ENCODE results near the gene RAB27A.

DNA sequence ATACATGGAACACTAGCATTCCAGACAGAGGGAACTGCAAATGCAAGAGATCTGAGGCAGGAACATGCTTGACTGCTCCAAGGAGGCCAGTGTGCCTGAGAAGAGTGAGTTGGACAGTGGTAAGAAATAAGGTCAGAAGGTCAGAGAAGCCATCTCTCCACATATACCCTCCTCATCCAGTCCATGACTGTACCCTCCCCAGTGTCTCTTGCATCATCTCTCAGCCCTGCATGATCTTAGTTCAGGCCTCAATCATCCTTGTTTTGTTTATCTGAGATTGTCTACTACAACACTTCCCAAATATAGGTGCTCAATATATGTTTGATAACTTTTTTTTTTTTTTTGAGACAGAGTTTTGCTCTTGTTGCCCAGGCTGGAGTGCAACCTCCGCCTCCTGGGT is 87.4 kb downstream of the RAB27A start:
- TF ChIP-seq, protein P1, sequence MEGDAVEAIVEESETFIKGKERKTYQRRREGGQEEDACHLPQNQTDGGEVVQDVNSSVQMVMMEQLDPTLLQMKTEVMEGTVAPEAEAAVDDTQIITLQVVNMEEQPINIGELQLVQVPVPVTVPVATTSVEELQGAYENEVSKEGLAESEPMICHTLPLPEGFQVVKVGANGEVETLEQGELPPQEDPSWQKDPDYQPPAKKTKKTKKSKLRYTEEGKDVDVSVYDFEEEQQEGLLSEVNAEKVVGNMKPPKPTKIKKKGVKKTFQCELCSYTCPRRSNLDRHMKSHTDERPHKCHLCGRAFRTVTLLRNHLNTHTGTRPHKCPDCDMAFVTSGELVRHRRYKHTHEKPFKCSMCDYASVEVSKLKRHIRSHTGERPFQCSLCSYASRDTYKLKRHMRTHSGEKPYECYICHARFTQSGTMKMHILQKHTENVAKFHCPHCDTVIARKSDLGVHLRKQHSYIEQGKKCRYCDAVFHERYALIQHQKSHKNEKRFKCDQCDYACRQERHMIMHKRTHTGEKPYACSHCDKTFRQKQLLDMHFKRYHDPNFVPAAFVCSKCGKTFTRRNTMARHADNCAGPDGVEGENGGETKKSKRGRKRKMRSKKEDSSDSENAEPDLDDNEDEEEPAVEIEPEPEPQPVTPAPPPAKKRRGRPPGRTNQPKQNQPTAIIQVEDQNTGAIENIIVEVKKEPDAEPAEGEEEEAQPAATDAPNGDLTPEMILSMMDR (IDR thresholded peaks at IDR 0.05): no peak
- no peak for TF ChIP-seq POLR2A (IDR thresholded peaks at IDR 0.05)

Measured in tibial nerve (tissue), 3 donors.